Osteoblast (primary cell): ENCODE results near the gene NECTIN2. TPM values are rescaled to one million over a fixed set of nuclear protein-coding genes. Genes with fewer than 3 reads are reported as not detected.

Experiments
- DNase-seq: peaks from one replicate; pipeline ENCODE4 v3.0.0; 2011; ENCODE audit warnings: low spot score, mixed read lengths; ENCODE audit not compliant: insufficient read length; ENCODE audit errors: missing footprints
- H2AFZ ChIP-seq: 2 replicates; pipeline ENCODE4 v1.6.0; 2011; ENCODE audit warnings: mild to moderate bottlenecking, low read length
- H3K27ac ChIP-seq: 2 replicates; pipeline ENCODE4 v1.5.1; 2011; ENCODE audit warnings: mild to moderate bottlenecking, low read depth, low read length, moderate library complexity
- H3K27me3 ChIP-seq: 2 replicates; pipeline ENCODE4 v1.6.0; 2012; ENCODE audit warnings: mild to moderate bottlenecking, control low read depth, inconsistent platforms, low read length, moderate library complexity; ENCODE audit not compliant: insufficient read depth
- H3K36me3 ChIP-seq: 2 replicates; pipeline ENCODE4 v1.5.1; 2011; ENCODE audit warnings: mild to moderate bottlenecking, low read length, control low read depth, moderate library complexity; ENCODE audit not compliant: insufficient read depth
- H3K4me1 ChIP-seq: 2 replicates; pipeline ENCODE4 v1.5.1; 2011; ENCODE audit warnings: mild to moderate bottlenecking, low read length, control low read depth, moderate library complexity; ENCODE audit not compliant: insufficient read depth
- H3K4me2 ChIP-seq: 2 replicates; pipeline ENCODE4 v1.6.0; 2011; ENCODE audit warnings: mild to moderate bottlenecking, low read length; ENCODE audit not compliant: insufficient read depth
- H3K4me3 ChIP-seq: fragments of 200-600 bp; sonication (generic); 3 replicates; pipeline ENCODE4 v1.5.1; 2012; ENCODE audit warnings: mild to moderate bottlenecking, low read length, inconsistent platforms; ENCODE audit not compliant: insufficient read depth
- H3K79me2 ChIP-seq: 2 replicates; pipeline ENCODE4 v1.6.0; 2012; ENCODE audit warnings: mild to moderate bottlenecking, low read length, control low read depth, inconsistent platforms; ENCODE audit not compliant: insufficient read depth
- H3K9me3 ChIP-seq: 2 replicates; pipeline ENCODE4 v1.5.1; 2011; ENCODE audit warnings: low read depth, low read length, control low read depth
- H4K20me1 ChIP-seq: 2 replicates; pipeline ENCODE4 v1.6.0; 2012; ENCODE audit warnings: mild to moderate bottlenecking, low read length, control low read depth; ENCODE audit not compliant: insufficient read depth
- CTCF ChIP-seq: IDR thresholded peaks from 2 replicates; pipeline ENCODE4 v1.5.1; 2011; ENCODE audit warnings: mild to moderate bottlenecking, low read depth, low read length, moderate library complexity; ENCODE audit errors: extremely low read depth
- total RNA-seq: library from RNA; depleted of rRNA; stranded (reverse); fragments of >200 nt; gene quantifications from 2 replicates; pipeline ENCODE4 v1.2.3, GENCODE V29; 2012

The NECTIN2 gene
- total RNA-seq, 1 donor = 46.0 TPM

DNA sequence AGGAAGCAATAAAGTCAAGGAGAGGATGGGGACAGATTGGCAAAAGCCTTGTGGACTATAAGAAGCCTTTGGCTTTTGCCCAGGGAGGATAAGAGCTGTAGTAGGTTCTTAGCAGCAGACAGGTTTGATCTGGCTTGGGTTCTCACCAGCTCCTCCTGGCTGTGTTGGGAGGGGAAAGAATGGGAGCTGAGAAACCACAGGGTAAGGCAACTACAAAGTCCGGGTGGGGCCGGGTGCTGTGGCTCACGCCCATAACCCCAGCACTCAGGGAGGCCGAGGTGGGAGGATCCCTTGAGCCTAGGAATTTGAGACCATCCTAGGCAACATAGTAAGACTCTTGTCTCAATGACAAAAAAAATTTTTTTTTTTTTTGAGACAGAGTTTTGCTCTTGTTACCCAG, 20.6 kb downstream of the NECTIN2 start:
- no peaks in the 10 kb centered on the region for H3K27me3 ChIP-seq
- peaks cover 11% of the 10 kb centered on the region for H3K4me1 ChIP-seq
- H3K4me3 ChIP-seq = no peak overlapping the region
- H3K9me3 ChIP-seq = no peaks in the 10 kb centered on the region
- H2AFZ ChIP-seq = no peak overlapping the region
- peaks cover 18% of the 10 kb centered on the region for H3K36me3 ChIP-seq
- no peak for TF ChIP-seq CTCF
- no peak overlapping the region for H3K27ac ChIP-seq
- H4K20me1 ChIP-seq = peaks cover 15% of the 10 kb centered on the region
- no peak overlapping the region for H3K4me2 ChIP-seq
- peaks cover 27% of the 10 kb centered on the region for H3K79me2 ChIP-seq
- DNase-seq = no peak

DNA sequence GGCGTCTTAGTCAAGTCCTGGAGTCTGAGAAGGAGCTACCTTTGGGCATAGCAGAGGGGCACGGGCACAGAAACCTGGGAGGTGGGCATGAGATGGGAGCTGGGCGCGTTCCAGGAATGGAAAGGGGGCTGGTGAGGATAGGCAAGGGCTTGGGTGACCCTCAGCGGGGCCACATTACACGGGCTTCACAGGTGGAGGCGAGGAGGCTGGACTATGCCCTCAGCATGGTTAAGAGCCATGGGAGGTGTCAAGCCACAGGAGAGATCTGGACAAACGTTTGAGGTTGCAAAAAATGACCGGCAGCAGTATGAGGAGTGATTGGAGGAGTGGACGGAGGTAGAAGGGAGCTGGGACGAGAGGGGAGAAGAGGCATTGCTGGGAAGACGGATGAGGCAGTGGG, 21.5 kb downstream of the NECTIN2 start:
- no peak for TF ChIP-seq CTCF
- Histone ChIP-seq H3K36me3 (peaks cover 27% of the 10 kb centered on the region), H3K79me2 (peaks cover 20% of the 10 kb centered on the region)

GRCh38 chr19:44869733-44870470, 23.8 kb downstream of the NECTIN2 start:
- peaks cover 21% of the 10 kb centered on the region for H4K20me1 ChIP-seq
- DNase-seq = peak; percentile 96
- H3K4me3 ChIP-seq = peak overlapping the region; percentile 16
- no peak for TF ChIP-seq CTCF
- no peak overlapping the region for H2AFZ ChIP-seq
- H3K4me1 ChIP-seq = peaks cover 11% of the 10 kb centered on the region
- H3K4me2 ChIP-seq = peak overlapping the region; percentile 58
- peak overlapping the region; percentile 58 for H3K27ac ChIP-seq
- no peaks in the 10 kb centered on the region for H3K27me3 ChIP-seq
- H3K9me3 ChIP-seq = no peaks in the 10 kb centered on the region
- H3K36me3 ChIP-seq = peaks cover 47% of the 10 kb centered on the region
- peaks cover 16% of the 10 kb centered on the region for H3K79me2 ChIP-seq

More for the DNA sequence above, 21.5 kb downstream of the NECTIN2 start:
- Histone ChIP-seq H3K9me3 (no peaks in the 10 kb centered on the region), H3K4me1 (peaks cover 11% of the 10 kb centered on the region), H3K27ac (no peak overlapping the region), H3K4me2 (no peak overlapping the region), H2AFZ (no peak overlapping the region), H3K4me3 (no peak overlapping the region), H3K27me3 (no peaks in the 10 kb centered on the region), H4K20me1 (peaks cover 18% of the 10 kb centered on the region)
- peak; percentile 36 for DNase-seq

GRCh38 chr19:44871809-44872208, 25.7 kb downstream of the NECTIN2 start:
- no peak overlapping the region for H3K4me3 ChIP-seq
- no peak for TF ChIP-seq CTCF

More at GRCh38 chr19:44871809-44872208, 25.7 kb downstream of the NECTIN2 start:
- Histone ChIP-seq H3K27ac (no peak overlapping the region), H3K4me2 (no peak overlapping the region), H3K27me3 (no peaks in the 10 kb centered on the region), H2AFZ (no peak overlapping the region), H3K9me3 (no peaks in the 10 kb centered on the region), H3K36me3 (peaks cover 56% of the 10 kb centered on the region), H4K20me1 (peaks cover 15% of the 10 kb centered on the region), H3K4me1 (peaks cover 19% of the 10 kb centered on the region), H3K79me2 (peaks cover 5% of the 10 kb centered on the region)
- peak; percentile 49 for DNase-seq
